ENCODE results near the gene BEND5.

BEND5 gene

DNA sequence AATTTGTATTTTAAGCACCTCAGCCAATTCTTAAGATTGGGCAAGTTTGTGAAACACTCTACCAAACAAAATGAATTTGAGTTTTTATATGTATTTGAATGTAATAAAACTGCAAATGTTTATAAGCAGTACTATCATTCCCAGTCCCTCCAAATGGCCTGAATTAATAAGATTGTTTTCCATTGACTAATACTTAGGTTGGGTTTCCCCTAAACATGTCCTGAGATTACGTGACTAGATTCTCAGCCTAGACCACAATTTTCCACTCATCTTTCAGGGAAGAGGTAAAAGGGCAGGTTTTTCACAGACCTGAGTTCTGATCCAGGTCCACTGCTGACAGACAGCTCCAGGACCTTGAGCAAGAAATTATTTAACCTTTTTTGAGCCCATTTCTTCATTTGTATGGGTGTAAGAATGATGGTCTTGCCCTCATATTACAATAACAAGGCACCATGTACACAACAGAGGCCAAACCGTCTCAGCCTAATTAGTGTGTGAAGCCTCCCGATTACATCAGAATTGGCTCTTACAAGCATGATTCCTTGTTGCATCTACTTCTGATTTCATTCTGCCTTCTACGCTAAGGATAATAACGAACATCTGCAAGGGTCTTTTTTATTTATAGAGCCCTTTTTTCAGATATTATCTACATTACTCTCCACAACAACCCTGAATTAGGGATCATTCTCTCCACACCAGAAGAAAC, 51.2 kb downstream of the BEND5 start:
- no peak for DNase-seq (ENCODE audit: low read depth in 3 of 3)

DNA sequence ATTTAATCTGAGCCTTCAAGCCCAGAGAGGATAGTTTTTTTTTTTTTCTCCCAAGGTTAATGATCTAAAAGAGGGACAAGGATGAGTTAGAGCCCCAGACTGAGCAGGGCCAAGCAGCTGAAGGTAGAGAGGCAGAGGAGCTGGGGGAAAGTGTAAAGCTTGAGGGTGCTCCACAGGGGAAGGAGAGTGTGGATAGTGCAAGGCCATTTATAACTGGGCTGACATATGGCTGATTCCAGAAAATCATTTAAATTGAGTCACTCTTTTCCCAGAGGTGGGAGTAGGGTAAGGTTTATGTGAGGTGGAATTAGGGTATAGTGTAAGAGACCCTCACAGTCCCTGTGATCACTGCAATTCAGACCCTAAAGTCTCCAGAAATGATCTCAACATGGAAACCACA, 55.8 kb downstream of the BEND5 start:
- DNase-seq (ENCODE audit: low read depth in 3 of 3): no peak

DNA sequence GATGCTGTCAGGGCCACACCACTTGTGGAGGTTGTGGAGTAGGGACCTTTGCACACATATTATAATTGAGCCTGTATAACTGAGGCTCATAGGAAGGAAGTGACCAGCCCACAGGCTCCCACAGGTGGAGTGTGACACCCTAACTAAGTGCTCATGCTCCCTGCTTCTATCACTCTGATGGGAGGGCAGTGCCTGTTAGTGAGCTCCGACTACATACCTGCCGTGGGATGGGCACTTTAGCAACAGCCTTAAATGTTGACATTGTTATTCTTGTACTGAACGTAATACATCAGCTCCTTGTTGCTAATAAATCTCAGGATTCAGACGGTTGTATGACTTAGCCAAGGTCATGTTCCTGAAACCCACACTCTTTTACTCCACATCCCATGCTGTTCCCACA, 58.0 kb downstream of the BEND5 start:
- DNase-seq (ENCODE audit: low read depth in 3 of 3): no peak

- no peak for DNase-seq (ENCODE audit: low read depth in 3 of 3)
Measured at GRCh38 chr1:48718116-48718630, 58.5 kb downstream of the BEND5 start.

DNA sequence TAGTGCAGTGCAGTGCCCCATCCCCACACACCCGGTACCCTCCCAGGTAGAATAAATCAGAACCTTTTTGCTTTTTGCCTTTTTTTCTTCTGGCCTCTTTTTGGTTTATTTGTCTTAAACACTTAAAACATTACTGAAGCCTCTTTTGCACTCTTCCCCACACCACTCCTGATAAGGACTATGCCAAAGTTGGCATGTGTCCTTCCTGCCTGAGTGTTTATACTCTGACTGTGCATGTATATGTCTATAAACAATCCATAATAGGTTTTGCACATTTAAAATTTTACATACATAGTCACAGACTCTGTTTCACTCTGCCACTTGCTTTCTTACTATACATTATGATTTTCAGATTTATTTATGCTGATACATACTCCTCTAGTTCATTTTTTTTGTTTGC, 59.6 kb downstream of the BEND5 start:
- DNase-seq (ENCODE audit: low read depth in 3 of 3): no peak

GRCh38 chr1:48715921-48716320, 60.8 kb downstream of the BEND5 start:
- no peak for DNase-seq (ENCODE audit: low read depth in 3 of 3)

DNA sequence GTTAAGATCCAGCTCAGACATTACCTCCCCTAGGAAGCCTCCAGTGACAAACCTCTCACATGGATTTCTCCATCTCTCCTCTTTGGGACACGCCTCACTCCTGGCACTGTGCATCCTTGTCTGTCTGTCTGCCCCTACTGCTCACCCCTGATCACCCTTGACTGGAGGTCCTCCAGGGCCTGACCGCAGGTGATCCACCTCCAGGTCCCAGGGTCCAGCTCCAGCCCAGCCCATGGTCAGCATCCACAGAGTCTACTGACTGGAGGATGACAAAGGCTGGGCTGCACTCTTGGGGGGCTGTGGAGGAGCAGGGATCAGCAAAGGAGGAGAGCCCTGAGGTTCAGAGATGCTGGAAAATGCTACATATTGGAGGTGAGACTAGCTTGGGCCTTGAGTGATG, 65.8 kb downstream of the BEND5 start:
- no peak for DNase-seq (ENCODE audit: low read depth in 3 of 3)

DNA sequence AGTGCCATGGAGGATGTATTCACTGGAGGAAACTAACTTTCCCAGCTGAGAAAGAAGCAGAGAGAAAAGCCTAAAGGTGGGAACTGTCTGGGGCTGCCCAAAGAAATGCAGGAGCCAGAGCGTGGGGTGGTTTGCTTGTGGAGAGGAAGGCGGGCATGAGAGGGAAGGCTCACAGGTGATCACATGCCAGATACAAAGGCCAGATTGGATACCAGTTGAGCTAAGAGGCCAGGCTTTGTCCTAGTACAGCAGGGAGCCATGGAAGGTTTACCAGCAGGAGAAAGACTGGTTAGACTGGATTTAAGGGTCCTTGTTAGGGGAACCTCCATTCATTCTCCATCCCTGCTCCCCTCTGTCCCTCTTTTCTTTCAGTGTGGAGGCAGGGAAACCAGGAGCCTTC, 66.4 kb downstream of the BEND5 start:
- DNase-seq (ENCODE audit: low read depth in 3 of 3): no peak

GRCh38 chr1:48704736-48705135, 72.0 kb downstream of the BEND5 start:
- no peak for DNase-seq (ENCODE audit: low read depth in 3 of 3)

DNA sequence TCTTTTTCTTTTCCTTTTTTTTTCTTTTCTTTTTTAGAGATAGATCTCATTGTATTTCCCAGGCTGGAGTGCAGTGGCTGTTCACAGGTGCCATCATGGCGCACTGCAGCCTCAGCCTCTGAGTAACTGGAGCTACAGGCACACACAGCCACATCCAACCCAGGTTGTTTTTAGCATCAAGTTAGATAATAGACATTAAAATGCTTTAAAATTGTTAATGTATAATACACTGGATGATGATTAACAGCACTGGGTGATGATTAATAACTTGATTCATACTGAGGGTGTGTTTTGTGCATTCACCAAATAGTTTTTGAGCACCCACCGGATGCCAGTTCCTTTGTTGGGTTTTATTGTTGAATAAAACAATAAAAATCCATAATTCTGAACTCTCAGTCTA, 75.2 kb downstream of the BEND5 start:
- no peak for DNase-seq (ENCODE audit: low read depth in 3 of 3)

DNA sequence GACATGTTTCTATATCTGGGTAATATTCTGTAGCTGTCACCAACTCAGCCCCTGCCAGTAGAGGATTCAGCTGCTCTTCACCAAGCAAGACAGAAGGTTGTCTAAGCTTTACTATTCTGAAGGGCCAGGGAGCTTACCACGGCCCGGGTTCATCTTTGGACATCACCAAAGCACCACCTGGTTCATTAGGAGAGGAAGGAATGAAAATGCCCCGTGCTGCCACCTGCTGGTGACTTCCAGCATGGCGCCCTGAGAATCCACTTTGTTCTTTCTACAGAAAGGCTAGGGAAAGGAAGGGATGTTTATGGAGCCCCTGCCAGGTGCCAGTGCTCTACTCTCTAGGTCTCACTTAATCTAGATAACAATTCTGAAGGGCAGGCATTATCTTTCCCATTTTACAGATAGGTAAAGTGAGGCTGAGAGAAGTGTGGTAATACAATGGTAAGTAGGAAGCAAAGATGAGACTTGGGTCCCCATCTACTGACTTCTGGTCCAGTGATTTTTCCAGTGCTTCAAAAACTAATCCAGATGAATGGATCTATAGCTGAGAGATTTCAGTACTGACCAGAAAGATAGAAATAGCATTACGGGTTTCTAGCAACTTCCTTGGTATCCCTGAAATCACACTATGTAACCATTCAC, 79.5 kb downstream of the BEND5 start:
- DNase-seq (ENCODE audit: low read depth in 3 of 3): peak; percentile 14 to 31 (median 28)

GRCh38 chr1:48695161-48695560, 81.5 kb downstream of the BEND5 start:
- no peak for DNase-seq (ENCODE audit: low read depth in 3 of 3)

- no peak for DNase-seq (ENCODE audit: low read depth in 3 of 3)
Measured at GRCh38 chr1:48693674-48694320, 82.9 kb downstream of the BEND5 start.

- DNase-seq (ENCODE audit: low read depth in 3 of 3): no peak
Measured at GRCh38 chr1:48693180-48693579, 83.5 kb downstream of the BEND5 start.

GRCh38 chr1:48692235-48692634, 84.5 kb downstream of the BEND5 start:
- no peak for DNase-seq (ENCODE audit: low read depth in 3 of 3)

DNA sequence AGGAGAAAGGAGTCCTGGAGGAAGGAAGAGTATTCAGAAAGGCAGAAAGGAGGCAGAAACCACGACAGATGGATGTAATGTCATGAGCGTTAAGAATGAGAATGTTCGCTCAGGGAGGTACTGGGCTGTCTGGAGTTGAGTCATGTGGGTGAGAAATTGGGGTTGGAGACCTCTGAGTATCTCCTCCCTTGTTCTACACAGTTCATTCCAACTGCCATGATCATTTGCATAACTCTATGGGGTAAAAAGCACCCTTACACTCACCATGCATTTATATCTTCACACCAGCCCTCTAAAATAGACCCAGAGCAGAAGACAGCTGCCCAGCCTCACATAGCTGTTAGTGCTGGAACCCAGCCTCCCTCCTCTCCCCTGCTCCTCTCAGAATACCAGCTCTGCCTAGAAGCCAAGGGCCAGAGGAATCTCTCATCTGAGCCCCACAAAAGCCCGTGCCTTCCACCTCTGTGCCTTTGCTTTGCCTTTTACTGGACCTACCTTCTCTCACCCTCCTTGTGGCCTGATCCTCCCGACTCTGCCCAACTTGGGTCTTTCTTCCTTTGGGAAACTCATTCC, 85.2 kb downstream of the BEND5 start:
- no peak for DNase-seq (ENCODE audit: low read depth in 3 of 3)

GRCh38 chr1:48688102-48688760, 88.5 kb downstream of the BEND5 start:
- DNase-seq (ENCODE audit: low read depth in 3 of 3): no peak

DNA sequence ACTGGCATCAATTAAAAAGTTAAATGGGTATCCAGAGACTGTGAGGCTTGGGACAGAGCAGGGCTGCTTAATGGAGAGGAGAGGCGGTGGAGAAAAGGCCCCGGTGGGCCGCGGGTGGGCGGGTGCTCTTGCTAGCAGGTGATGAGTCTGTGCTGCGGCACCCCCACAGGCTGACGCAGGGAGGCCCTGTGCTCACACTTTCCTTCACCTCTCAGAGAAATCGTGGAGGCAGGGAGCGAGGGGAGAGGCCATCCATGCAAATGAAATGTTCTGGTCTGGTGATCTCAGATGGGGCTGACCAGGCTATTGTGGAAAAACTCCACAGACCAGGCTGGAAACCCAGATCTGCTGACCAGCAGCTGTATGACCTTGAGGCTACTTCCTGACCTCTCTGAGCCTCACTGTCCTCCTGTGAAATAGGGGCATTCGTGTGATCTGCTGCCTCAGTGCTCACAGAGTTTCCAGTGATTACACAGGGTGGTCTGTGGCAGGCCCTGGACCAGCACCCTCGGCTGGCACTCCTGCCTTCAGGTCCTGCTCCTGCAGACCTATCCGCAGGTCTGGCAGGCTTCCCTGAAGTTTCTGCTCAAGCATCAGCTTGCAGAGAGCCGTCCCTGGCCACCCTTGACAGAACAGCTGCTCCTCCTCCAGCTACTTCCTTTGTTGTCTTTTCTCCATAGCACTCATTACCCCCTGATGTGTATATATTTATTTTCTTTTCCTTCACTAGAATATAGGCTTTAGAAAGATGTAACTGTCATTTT, 89.2 kb downstream of the BEND5 start:
- DNase-seq (ENCODE audit: low read depth in 3 of 3): no peak

GRCh38 chr1:48686159-48686558, 90.5 kb downstream of the BEND5 start:
- DNase-seq (ENCODE audit: low read depth in 3 of 3): no peak

DNA sequence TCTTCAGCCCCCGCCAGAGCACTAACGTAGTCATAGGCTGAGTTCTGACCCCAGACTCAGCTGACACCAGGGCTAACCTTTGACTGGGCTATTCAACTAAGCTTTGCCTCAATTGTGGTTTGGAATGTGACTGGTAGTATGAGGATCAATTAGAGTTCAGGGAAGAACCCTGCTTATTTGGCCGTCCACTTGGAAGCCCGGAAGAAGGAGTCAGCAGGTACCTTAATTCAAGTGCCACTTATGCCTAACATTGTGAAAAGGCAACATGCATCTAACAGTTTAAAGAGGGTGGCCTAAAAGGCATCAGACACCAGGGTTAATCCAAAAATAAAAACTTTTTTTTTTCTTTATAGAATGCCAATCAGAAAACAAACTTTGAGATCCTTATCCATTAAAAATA, 92.3 kb downstream of the BEND5 start:
- no peak for DNase-seq (ENCODE audit: low read depth in 3 of 3)

GRCh38 chr1:48683839-48684238, 92.9 kb downstream of the BEND5 start:
- DNase-seq (ENCODE audit: low read depth in 3 of 3): no peak
